NCI-H2081 (cell line): Measurements from ENCODE around the gene IGSF9B.
"Not testable (repeated sequence)": the region's sequence is repeated elsewhere in the genome, so short reads cannot be mapped to it uniquely, and the experiment has no call there.

Experiments
- DNase-seq, 2 experiments: peaks; one replicate each; lab custom pipeline; 2025; lab: John Stamatoyannopoulos, UW

The IGSF9B gene, protein sequence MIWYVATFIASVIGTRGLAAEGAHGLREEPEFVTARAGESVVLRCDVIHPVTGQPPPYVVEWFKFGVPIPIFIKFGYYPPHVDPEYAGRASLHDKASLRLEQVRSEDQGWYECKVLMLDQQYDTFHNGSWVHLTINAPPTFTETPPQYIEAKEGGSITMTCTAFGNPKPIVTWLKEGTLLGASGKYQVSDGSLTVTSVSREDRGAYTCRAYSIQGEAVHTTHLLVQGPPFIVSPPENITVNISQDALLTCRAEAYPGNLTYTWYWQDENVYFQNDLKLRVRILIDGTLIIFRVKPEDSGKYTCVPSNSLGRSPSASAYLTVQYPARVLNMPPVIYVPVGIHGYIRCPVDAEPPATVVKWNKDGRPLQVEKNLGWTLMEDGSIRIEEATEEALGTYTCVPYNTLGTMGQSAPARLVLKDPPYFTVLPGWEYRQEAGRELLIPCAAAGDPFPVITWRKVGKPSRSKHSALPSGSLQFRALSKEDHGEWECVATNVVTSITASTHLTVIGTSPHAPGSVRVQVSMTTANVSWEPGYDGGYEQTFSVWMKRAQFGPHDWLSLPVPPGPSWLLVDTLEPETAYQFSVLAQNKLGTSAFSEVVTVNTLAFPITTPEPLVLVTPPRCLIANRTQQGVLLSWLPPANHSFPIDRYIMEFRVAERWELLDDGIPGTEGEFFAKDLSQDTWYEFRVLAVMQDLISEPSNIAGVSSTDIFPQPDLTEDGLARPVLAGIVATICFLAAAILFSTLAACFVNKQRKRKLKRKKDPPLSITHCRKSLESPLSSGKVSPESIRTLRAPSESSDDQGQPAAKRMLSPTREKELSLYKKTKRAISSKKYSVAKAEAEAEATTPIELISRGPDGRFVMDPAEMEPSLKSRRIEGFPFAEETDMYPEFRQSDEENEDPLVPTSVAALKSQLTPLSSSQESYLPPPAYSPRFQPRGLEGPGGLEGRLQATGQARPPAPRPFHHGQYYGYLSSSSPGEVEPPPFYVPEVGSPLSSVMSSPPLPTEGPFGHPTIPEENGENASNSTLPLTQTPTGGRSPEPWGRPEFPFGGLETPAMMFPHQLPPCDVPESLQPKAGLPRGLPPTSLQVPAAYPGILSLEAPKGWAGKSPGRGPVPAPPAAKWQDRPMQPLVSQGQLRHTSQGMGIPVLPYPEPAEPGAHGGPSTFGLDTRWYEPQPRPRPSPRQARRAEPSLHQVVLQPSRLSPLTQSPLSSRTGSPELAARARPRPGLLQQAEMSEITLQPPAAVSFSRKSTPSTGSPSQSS (N-terminal part only)

DNA sequence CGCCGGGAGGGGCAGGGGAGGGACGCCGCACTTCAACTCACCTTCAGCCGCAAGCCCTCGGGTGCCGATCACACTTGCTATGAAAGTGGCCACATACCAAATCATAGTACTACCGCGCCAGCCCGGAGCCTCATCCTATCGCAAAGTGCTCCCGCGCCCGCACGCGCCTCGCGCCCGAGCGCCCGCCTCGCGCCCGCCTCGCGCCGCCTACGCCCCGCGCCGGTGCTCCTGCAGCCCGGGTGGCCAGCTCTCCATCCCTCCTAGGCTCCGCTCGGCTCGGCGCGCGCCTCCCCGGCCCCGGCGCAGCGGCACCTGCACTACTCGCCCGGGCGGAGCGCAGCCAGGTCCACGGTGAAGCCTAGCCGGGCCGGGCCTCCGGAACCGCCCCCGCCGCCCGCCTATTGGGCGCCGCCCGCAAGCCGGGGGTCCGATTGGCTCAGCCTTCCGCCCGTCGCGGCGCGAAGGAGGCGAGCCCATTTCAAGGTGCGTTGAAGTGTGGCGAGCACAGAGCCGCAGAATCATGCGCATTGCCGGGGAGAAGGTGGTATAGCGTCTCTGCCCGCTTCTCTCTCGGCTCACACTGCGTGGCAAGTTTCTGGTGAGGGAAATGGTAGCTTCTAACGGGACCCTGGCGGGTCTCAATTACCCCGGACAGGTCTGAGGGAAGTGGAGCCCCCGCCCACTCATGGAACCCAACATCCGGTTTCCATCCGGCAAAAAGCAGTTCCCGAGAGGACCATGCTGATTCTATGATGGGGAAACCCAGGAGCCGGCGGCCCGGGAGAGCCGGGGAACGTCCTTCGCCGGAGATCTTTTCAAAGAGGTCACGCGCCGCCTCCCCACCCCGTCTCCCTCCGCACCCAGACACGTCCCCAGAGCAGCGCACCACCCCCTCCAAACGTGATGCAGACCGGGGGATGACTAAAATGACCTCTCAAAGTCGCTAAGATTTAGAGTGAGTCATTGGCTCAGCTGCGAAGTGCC, at the start of gene IGSF9B:
Gene IGSF9B (minus strand): TSS at position 319 of the 984 bp plus-strand sequence. CDS start 214 bp downstream, at position 105.
- DNase-seq = peak; percentile 91 to 94

DNA sequence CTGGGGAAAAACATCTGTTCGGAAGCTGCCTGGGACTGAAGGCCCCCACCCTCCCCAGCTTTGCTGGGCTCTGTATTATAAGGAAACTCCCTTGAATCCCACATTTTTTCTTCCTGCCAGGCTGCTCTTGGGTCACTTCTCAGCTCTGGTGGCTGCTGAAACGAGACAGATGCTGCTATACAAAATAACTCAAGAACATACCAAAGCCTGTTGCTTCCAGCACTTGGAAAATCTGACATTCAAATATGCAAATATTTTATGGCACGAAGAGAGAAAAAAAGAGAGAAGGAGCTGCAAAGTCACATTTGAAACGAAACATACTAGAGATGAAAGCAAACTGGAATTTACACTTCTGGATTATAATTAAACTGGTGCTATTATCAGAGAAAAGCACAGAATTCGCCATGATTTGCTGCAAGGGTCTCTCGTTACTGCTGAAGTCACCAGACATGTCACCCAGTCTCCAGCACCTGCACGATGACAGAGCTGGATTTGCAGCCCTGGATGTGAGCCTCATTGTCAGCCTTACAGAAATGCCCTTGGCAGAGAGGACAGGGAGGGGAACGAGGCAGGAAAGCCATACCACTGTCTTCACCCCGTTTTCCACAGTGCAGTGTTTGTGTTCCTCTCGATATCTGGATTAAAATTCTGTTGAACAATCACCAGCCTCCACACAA, 47.9 kb upstream of the IGSF9B start:
- no peak for DNase-seq

DNA sequence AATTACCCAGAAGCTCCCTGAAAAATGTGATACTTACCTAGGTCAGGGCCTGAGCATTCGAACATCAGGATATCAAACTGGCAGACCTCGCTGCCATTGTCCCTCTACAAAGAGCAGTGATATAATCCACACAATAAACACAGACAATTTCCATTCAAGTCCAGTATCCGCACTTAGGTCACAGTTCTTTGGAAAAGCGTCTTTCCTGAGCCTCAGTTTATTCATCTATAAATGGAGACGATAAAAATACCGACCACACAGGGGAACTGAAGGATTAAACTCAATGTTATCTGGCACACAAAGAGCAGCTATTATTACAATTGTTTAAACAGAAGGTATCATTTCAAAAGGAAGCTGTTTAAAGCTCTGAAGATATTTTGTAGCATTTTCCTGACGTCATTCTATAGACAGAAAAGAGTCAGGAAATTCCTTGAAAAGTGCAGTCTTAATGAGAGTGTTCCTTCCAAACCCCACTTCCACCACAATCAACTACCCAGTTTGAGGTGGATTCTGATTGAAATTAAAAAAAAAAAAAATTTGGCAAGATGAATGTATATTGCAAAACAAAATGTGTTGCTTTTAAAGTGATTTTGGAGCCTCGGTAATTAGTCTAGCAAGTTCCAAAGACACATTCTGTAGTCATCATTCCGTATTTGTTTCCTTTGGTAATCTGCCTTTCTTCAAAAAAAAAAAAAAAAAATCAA, 47.2 kb upstream of the IGSF9B start:
- no peak for DNase-seq

DNA sequence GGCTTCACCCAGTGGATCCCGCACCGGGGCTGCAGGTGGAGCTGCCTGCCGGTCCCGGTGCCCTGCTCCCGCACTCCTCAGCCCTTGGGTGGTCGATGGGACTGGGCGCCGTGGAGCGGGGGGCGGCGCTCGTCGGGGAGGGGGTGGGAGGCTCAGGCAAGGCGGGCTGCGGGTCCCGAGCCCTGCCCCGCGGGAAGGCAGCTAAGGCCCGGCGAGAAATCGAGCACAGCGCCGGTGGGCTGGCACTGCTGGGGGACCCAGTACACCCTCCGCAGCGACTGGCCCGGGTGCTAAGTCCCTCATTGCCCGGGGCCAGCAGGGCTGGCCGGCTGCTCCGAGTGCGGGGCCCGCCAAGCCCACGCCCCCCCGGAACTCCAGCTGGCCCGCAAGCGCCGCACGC, 46.1 kb upstream of the IGSF9B start:
- not testable (repeated sequence) for DNase-seq

DNA sequence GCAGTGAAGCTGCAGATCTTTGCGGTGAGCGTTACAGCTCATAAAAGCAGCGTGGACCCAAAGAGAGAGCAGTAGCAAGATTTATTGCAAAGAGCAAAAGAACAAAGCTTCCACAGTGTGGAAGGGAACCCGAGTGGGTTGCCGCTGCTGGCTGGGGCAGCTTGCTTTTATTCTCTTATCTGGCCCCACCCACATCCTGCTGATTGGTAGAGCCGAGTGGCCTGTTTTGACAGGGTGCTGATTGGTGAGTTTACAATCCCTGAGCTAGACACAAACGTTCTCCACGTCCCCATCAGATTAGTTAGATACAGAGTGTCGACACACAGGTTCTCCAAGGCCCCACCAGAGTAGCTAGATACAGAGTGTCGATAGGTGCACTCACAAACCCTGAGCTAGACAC, 45.6 kb upstream of the IGSF9B start:
- DNase-seq = not testable (repeated sequence)

DNA sequence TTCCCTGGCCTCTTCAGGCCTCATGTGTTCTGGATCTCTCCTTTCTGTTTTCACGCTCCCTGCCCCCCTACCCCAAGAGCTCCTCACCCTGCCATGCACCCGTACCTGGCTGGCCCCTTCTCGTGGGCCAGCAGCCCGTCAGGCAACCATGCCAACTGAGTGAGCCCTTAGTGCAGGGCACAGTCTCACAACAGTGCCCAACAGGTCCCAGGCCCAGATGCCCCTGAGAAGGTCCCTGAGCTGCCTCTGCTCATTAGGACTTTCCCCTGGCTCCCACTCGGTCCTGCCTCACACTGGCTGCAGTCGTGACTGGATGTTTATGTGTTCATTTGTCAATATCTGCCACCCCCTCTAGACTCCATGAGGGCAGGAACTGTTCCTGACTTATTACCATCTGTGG, 44.8 kb upstream of the IGSF9B start:
- no peak for DNase-seq

DNA sequence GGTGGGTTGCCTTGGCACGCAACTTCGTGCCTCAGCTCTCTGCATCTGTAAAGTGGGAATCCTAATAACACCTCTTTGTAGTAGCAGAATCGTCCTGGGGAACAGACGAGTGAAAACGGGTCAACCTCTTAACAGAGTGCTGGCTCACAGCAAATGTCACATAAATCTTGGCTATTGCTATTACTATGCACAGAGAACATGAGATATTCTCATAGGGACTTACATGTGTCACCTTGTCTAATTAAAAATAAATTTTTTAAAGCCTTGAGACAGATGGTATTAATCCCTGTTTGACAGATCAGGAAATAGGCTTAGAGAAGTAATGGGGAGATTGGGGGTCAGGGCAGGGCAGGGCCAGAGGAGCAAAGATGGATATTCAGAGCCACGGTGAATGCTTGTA, 44.3 kb upstream of the IGSF9B start:
- no peak for DNase-seq

DNA sequence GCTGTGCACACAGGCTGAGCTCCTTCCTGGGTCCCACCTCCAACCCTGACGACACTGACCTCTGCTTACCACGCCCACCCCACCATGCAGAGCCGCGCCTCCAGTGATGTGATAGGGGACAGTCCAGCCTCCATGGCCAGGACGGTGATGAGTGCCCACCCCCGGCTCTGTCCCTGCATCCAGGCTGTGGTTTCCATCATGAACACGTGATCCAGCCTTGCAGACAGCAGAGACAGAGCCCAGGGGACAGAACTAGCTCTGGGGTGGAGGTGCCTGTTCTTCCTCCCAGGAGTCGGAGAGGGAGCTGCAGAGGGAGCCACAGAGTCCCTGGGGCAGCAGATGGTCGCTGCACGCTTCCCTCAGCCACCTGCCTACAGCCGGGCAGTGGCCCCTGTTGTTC, 42.6 kb upstream of the IGSF9B start:
- no peak for DNase-seq

DNA sequence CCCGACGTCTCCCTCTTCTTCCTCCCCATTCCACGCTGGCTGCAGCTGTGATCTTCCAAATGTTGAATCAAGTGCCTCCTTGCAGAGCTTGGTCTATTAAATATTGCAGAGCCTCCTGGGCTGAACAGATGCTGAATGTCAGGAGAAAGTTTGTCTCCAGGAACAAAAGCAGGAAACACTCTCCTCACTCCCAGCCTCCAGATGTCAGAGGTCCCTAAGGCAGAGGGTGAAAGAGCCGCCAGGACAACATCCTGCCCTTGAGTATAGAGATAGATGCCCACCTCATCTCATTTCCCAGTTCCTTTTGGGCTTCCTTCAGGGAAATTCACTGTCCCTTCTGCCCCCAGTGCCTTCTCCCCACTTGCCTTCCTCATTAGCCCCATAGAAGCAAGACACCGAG, 40.8 kb upstream of the IGSF9B start:
- DNase-seq = no peak

DNA sequence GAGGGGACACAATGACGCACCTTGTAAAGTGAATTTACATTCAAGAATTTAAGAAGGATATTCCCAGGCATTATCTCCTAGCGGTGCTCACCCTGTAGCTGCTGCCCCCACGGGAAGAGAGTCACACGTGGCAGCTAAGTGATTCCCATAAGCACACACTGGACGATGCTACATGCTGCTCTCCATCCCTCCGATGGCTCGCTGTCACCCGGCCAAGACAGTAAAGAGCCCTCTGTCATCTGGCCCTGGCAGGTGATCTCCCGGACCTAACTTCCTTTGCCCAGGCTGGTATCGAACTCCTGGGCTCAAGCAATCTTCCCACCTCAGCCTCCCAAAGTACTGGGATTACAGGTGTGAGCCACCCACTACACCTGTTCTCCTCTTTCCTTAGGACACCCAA, 39.9 kb upstream of the IGSF9B start:
- DNase-seq = no peak

DNA sequence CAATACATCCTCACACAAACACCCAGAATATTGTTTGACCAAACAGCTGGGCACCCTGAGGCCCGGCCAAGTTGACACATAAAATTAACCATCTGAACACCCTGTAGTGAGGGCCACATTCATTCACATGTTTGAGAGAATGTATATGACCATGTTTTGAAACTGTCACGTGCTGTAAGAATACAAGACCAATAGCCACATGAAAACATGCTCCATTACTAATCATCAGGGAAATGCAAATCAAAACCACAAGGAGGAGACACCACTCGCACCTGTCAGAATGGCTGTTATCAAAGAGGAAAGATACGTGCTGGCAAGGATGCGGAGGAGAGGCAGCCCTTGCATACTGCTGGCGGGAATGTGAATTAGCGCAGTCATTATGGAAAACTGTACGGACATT, 38.3 kb upstream of the IGSF9B start:
- no peak for DNase-seq

DNA sequence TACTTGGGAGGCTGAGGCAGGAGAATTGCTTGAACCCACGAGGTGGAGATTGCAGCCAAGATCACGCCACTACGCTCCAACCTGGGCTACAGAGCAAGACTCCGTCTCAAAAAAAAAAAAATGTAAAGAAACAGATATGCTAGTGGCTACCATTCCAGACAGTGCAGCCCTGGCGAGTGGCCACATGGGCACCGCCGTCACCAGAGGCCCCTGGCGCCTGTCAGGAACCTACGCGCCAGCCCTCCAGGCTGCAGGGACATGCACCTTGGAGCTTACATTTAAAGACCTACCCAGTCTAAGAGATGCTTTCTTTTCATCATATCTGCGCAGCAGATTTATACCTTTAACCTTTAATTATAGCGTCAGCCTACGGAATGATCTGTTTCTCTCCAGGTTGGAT, 37.2 kb upstream of the IGSF9B start:
- DNase-seq = no peak

DNA sequence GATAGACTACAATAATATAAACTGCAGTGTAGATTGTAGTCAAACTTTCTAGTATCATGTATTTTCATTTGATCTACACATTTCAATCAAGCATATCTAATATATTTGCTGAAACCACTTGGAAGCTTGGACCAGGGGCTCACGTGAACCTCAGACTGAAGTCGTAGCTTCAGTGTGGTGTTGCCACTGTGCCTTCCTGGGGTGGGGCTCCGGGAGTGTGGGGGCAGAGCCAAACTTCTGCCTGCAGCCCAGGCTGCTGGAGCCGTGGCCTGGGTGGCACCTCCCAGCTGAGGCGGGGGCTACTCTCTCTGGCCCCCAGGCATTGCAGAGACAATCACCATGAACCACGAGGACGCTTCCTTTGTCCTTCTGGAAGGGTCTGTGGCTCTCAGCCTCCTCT, 36.3 kb upstream of the IGSF9B start:
- no peak for DNase-seq

DNA sequence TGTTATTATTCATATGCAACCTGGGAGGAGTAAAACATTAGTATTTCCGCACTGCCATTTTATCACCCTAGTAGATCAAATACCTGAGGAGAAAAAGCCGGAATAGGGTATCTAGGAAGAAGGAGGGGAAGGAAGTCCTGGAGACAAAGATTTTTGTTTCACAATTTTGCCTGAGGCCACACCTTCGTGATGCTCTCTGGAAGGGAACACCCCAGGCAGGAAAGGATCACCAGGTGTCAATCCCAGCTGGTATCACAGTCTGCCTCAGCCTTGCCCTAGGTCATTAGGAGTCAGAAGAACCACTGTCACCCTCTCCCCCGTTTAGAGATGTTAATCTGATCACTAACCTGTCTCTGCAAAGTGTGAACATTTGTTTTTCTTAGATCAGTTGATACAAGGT, 35.4 kb upstream of the IGSF9B start:
- DNase-seq = no peak

DNA sequence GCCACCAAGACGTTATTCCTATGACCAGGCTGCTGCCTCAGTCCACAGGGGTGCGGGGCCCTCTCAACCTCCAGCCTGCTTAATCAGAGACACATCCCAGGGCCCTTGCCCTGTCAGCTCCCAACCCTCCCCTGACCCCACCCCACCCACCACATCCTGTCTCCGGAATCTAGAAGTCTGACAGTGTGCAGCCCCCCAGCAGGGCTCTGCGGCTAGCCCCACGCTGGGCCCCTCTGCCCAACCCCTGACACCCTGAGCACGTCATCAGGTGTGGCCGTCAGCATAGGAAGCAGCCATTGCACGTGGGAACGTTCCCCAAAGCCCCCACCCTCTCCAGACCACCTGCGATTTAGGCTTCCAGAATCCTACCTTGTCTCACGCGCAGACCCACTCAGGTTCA, 34.3 kb upstream of the IGSF9B start:
- DNase-seq = no peak

DNA sequence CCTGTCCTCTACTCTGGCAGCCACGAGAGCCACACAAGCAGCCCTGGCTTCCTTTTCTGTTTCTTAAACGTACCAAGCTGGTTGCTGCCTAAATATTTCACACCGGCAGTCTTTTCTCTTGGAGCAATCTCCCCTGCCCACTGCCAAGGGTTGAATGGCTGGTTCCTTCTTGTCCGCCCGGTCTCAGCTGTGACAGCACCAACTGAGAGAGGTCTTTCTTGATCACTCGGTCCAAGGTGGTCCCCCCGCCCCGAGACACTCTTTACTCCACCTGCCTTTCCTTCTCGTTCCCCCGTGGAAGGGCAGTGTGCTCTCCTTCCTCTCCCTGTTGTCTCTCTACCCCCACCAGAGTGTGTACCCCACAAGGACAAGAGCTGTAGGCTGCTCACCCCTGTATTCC, 33.7 kb upstream of the IGSF9B start:
- DNase-seq = no peak

DNA sequence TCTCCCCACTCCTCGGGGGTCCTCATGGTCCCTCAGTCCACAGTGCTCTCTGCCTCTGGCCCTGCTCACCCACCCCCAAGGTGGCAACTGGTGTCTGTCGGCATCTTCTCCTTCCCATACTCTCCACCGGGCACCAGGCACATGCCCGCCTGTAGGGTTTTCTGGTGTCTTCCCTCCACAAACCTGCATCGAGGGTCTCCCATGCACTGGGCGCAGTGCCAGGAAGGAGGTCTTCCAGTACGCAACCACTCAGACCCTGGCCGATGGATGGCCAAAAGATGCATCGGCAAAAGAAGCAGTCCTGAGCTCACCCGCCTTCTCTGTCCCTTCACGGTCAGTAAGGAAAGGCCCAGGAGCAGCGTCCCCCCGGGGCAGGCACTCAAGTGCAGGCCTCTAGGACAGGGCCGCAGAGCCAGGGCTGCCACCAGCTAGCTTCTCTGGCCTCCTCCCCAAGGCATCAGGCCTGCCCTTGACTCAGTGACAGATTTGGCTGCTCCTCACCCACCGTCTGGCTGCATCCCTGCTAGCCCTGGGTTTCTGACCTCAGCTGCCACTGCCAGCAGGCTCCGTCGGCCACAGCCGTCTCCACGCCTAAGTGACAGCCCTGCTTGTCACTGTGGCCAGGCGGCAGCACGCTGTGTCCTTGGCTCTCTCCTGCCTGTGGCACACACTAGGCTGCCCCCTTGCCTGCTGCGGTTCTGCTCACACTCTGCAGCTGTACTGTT, 32.1 kb upstream of the IGSF9B start:
- no peak for DNase-seq

DNA sequence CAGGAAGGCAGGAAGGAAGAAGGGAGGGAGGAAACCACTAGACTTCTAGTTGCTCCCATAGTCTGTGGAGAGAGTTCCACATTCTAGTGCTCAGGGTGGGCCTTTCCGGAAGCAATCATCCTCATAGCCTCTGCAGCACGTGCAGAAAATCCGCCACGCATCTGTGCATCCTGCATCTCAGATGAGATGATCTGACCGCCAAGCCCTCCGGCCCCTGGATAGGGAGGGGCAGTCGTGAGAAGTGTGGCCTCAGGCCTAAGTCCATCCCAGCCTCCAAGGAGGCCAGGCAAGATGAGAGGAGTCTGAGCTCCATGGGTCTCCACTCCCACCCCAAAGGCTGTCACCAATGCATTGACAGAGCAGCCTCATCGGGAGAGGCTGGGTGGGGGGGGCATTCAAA, 30.4 kb upstream of the IGSF9B start:
- no peak for DNase-seq
